HAP-1 (cell line): ENCODE measurements around the gene PPP1R13B.

ENCODE experiments used
- DNase-seq, 2 experiments: peaks; one replicate each; pipeline ENCODE4 v3.0.0-alpha.2; 2016 to 2020; ENCODE audit warnings: low spot score in 2 of 2
- H3K27me3 ChIP-seq: fragments of 250-450 bp; sonication (Bioruptor Pico); 2 replicates; pipeline ENCODE4 v1.5.1; 2020; ENCODE audit warnings: low read depth, mild to moderate bottlenecking, moderate library complexity
- H3K36me3 ChIP-seq: fragments of 250-450 bp; sonication (Bioruptor Pico); replicated peaks from 2 replicates; pipeline ENCODE4 v1.5.1; 2020; ENCODE audit warnings: mild to moderate bottlenecking
- H3K4me1 ChIP-seq: fragments of 250-450 bp; sonication (Bioruptor Pico); 2 replicates; pipeline ENCODE4 v1.5.1; 2020; ENCODE audit warnings: mild to moderate bottlenecking
- H3K4me3 ChIP-seq: fragments of 250-450 bp; sonication (Bioruptor Pico); 2 replicates; pipeline ENCODE4 v1.5.1; 2020; ENCODE audit warnings: mild to moderate bottlenecking, moderate library complexity
- H3K9me3 ChIP-seq: fragments of 250-450 bp; sonication (Bioruptor Pico); 2 replicates; pipeline ENCODE4 v1.5.1; 2020; ENCODE audit warnings: mild to moderate bottlenecking, moderate library complexity
- in situ Hi-C: fragments of 300-500 bp; cut with MboI; formaldehyde crosslinking; loops from 3 replicates; pipeline ENCODE4 v1.14.3; 2020; ENCODE audit warnings: low sequenced_read_pairs, inconsistent platforms, mixed read lengths

Gene PPP1R13B

DNA sequence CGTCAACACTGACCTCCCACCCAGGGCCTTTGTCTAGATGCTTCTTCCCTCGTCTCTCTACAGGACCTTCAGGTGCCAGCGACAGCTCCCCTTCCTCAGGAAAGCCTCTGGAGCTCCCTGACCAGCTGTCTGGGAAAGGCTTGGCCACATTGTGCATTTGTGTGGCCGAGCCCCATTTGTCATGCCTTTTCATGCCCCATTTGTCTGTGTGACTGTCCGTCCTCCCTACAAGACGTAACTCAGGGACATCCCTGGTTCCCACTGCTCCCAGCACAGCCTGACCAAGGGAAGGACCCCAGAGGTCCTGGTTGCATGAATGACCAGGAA lies 107.9 kb downstream of the PPP1R13B start:
- H3K36me3 ChIP-seq: no peaks in the 10 kb centered on the region; the same call in 1 of the 2 replicates
- H3K4me3 ChIP-seq: no peak overlapping the region
- no peaks in the 10 kb centered on the region for H3K4me1 ChIP-seq
- no peaks in the 10 kb centered on the region for H3K9me3 ChIP-seq
- H3K27me3 ChIP-seq: no peaks in the 10 kb centered on the region
- DNase-seq: no peak
- in situ Hi-C loops: no loop called here

DNA sequence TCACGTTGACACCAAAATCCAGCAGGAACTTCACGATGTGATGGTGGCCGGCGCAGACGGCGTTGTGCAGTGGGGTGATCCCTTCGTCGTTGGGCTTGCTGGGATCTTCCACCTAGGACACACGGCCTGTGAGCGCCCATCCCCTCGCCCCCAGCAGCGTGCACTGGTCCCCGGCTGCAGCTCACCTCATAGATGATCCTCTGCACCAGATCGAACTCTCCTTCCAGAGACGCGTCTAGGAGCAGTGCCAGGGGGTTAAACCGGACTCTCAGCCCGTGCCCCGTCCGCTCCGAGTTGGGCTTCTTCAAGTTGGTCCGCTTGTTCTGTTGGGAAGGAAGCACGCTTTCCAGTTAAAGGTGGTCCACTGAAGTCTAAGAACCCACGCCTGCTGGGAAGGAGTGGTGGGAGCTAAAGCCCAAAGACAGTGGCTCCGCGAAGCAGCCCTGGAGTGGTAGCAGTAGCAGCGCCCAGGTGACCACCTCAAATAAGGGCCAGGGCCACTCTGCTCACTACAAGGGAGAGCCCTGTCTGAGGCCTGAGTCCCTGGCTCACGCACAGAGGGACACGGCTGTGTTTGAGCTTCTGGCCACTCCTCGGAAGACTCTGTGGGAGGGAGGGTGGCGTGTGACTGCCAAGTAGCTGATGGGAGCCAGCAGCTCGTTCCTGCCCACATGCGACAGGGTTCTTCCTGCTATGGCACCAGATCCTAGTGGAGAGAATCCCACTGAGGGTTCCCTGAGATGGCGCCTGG lies 108.5 kb downstream of the PPP1R13B start:
- peaks cover under 1% of the 10 kb centered on the region; the same call in 1 of the 2 replicates for H3K36me3 ChIP-seq
- in situ Hi-C loops: no loop called here
- H3K27me3 ChIP-seq: no peaks in the 10 kb centered on the region
- no peaks in the 10 kb centered on the region for H3K9me3 ChIP-seq
- no peaks in the 10 kb centered on the region for H3K4me1 ChIP-seq
- no peak overlapping the region for H3K4me3 ChIP-seq
- DNase-seq: no peak

DNA sequence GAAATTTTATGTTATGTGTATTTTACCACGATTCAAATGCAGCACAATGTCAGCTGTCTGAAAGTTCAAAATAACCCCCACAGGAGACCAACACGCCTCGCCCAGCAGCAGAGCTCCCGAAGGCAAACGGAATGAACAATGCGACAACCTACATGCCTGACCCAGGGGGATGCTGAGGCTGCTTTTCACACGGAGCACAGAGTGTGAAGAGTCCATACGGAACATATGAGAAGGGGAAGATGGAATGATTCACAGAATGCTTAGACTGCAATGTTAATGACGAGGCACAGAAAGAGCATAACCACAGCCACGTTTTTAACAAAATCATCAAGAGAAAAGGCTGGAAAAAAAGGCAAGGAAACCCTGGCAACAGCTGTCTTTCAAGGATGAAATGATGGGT lies 109.2 kb downstream of the PPP1R13B start:
- Histone ChIP-seq H3K9me3 (no peaks in the 10 kb centered on the region), H3K4me3 (no peak overlapping the region), H3K27me3 (no peaks in the 10 kb centered on the region), H3K36me3 (peaks cover 8% of the 10 kb centered on the region), H3K4me1 (no peaks in the 10 kb centered on the region)
- in situ Hi-C loops: no loop called here
- no peak for DNase-seq

DNA sequence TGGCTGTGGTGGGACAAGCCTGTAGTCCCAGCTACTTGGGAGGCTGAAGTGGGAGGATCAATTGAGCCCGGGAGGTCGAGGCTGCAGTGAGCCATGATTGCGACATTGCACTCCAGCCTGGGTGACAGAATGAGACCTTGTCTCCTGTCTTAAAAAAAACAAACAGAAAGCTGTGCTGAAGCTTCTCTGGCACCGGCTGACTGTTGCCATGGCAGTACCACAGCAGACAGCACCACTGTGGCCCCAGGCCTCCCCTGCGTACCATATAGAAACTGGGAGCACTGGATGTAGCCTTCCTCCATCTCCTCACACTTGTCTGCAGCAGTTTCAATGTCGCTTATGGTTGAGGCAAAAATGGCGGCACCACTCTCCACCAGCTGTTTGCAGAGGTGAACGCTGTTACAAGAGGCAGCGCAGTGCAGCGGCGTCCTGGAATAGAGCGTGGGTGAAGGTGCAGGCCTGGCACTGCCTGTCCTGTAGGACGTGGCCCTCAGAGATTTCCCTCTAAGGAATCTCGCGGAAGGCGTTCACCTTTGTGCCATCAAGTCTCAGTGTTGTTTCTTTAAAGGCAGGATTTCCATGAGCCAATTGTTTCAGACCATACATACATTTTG lies 109.8 kb downstream of the PPP1R13B start:
- Histone ChIP-seq H3K4me1 (no peaks in the 10 kb centered on the region), H3K36me3 (peaks cover 14% of the 10 kb centered on the region), H3K4me3 (no peak overlapping the region), H3K27me3 (no peaks in the 10 kb centered on the region), H3K9me3 (no peaks in the 10 kb centered on the region)
- no peak for DNase-seq
- in situ Hi-C loops: no loop called here

DNA sequence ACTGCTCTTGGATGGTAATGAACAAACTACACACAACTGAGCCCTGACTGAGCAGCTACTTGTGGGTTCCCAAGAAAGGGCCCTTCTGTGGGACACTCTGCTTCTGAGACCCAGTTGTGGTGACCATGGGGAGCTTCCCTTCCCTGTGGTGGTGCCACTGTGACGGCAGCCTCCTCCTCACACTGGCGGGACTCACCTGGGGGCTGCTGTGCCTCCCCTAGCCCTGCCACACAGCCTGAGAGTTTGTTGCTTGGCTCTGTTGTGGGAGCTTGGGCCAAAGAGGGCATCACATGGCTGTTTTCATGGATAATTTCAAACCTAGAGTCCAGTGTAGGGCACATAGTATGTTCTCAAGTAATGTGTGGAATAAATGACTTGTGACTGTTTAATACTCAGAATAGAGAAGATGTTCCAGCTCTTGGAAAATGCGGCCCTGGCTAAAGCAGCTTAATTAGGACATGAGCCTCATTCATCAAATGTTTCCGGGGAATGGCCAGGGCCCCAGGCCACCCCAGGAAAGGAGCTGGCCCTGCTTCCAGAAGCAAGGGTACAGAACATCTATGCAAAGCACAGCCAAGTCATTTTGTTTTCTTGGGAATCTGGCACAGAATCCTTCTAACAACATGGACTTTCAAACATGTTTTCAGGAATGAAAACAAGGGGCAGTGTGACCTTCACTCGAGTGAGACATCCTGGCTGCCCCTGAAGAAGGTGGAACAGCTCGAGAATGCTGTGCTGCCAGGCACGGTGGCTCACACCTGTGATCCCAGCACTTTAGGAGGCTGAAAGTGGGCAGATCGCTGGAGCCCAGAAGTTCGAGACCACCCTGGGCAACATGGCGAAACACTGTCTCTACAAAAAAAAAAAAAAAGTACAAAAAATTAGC lies 110.6 kb downstream of the PPP1R13B start:
- no peak for DNase-seq
- Histone ChIP-seq H3K36me3 (peaks cover 18% of the 10 kb centered on the region), H3K4me1 (no peaks in the 10 kb centered on the region), H3K9me3 (no peaks in the 10 kb centered on the region), H3K4me3 (no peak overlapping the region), H3K27me3 (no peaks in the 10 kb centered on the region)
- in situ Hi-C loops: no loop called here

DNA sequence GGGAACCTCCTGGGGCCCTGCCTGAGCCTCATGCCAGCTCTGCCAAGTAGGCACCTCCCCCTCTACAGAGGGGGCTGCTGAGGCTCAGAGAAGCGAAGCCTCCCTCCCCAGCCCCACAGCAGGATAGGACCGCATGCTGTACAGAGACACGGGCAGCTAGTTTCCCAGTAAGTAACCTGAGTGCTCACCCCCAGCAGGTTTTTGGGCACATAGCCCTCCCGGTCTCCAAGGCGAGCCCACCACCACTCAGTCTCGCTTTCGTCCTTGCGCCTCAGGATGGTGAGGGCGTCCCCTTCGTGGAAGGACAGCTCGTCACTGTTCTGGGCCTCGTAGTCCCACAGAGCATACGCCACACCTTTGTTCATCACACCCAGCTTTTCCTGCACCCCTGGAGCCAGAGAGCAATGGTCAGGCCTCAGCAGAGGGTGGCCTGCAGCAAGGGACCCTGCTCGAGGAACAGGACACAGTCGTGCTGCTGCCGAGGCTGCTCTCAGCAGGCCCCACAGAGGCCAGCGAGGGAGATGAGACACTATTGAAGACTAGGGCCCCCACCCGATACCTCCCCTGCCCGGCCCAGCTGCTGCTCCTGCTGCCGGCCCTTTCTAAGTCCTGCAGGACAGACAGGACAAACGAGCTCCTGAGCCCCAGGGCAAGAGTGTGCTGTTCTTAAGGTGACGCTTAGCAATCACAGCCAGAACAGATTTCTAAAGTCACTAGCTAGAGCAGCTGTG lies 111.4 kb downstream of the PPP1R13B start:
- Histone ChIP-seq H3K4me3 (no peak overlapping the region), H3K27me3 (no peaks in the 10 kb centered on the region), H3K4me1 (no peaks in the 10 kb centered on the region), H3K36me3 (peaks cover 20% of the 10 kb centered on the region), H3K9me3 (no peaks in the 10 kb centered on the region)
- in situ Hi-C loops: no loop called here
- no peak for DNase-seq

DNA sequence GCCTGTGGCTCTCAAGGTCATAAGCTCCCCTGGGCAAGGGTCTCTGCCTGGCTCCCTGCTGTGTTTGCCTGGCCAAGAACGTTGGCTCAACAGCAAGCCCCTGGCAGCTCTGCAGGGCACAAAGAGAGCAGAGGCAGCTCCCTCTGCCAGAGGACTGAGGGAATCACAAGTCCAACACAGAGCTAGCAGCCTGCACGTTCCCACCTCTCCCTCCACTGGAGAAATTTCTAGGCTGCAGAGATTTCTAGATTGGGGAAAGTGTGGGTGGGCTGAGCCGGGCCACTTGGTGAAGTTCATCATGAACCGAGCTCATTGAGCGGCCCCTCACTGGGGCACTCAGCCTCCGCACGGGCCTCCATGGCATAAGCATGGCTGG lies 111.9 kb downstream of the PPP1R13B start:
- Histone ChIP-seq H3K27me3 (no peaks in the 10 kb centered on the region), H3K36me3 (peaks cover 25% of the 10 kb centered on the region), H3K9me3 (no peaks in the 10 kb centered on the region), H3K4me1 (no peaks in the 10 kb centered on the region), H3K4me3 (no peak overlapping the region)
- no peak for DNase-seq
- in situ Hi-C loops: no loop called here

DNA sequence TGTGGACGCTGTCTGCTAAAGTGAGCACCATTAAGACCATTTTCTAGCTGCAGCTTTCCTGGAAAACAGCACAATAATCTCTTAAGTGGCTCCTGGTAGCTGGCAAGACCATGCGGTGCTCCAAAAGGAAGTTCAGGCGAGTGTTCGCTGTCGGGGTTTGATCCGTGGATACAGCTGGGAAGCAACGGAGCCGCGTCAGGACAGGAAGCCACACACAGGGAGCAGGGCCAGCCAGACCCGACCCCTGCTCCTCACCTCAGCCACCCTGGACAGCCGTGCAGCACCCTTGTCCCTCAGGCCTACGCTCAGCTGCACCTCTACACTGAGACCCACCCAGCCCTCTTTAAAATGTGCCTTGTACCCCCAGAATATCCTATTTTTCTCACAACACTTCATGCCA lies 112.4 kb downstream of the PPP1R13B start:
- in situ Hi-C loops: no loop called here
- DNase-seq: no peak
- peaks cover 29% of the 10 kb centered on the region for H3K36me3 ChIP-seq

DNA sequence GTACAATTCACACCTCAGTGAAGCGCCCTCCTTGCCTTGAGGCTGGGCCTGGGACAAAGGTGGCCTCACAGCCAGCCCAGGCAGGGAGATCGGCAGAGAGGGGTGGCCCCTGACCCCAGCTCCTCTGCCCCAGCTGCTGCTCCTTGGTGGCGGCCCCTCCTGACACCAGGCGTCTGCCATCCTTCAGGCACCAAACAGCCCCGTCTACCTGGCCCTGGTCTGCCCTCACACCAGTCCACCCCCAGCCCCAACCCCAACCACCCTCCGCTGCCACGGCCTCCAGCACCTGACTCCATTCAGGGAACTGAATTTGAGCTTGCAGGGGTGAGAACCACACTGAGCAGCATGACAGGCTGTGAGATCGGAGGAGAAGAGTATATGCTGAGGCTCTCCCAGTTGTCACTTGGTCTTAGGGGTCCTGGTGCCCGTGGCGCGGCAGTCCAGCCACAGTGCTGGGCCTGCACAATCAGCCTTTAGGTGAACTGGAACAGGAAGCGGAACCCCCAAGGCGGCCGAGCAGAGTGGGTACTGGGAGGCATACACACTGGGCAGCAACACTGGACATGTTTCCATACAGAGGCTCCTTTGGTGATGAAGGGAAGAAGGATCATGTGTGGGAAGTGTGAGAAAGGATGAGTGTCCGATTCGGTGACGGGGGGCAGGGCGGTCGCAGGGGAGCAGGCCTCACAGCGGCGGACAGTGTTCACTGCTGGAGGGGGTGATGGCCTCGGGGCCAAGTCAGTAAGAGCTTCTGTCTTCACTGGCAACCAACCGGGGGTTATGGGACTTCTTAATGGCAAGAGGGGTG lies 113.1 kb downstream of the PPP1R13B start:
- Histone ChIP-seq H3K36me3 (peaks cover 37% of the 10 kb centered on the region), H3K27me3 (no peaks in the 10 kb centered on the region), H3K9me3 (no peaks in the 10 kb centered on the region), H3K4me1 (no peaks in the 10 kb centered on the region), H3K4me3 (no peak overlapping the region)
- in situ Hi-C loops: no loop called here
- no peak for DNase-seq

More for the DNA sequence above, 112.4 kb downstream of the PPP1R13B start:
- H3K4me3 ChIP-seq: no peak overlapping the region
- no peaks in the 10 kb centered on the region for H3K9me3 ChIP-seq
- no peaks in the 10 kb centered on the region for H3K4me1 ChIP-seq
- no peaks in the 10 kb centered on the region for H3K27me3 ChIP-seq

DNA sequence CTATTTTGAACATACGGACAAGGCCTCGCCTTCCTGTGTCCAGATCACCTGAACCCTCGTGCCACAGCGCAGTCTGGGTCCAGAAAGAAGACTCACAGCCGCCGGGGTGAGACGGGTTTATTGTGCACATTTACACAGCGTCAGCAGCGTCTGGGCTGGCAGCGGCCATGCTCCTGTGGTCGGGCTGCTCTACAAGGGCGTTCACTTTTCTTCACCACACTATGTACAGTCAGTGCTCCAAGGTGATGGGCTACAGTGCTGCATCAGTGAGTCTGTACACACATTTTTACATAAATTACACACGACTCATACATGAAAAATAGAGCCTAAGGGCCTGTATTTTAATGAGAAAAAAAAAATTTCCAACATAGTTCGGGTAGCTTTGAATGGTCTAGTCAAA lies 113.7 kb downstream of the PPP1R13B start:
- Histone ChIP-seq H3K36me3 (peaks cover 43% of the 10 kb centered on the region), H3K4me1 (no peaks in the 10 kb centered on the region), H3K9me3 (no peaks in the 10 kb centered on the region), H3K27me3 (no peaks in the 10 kb centered on the region), H3K4me3 (no peak overlapping the region)
- in situ Hi-C loops: no loop called here
- DNase-seq: no peak

DNA sequence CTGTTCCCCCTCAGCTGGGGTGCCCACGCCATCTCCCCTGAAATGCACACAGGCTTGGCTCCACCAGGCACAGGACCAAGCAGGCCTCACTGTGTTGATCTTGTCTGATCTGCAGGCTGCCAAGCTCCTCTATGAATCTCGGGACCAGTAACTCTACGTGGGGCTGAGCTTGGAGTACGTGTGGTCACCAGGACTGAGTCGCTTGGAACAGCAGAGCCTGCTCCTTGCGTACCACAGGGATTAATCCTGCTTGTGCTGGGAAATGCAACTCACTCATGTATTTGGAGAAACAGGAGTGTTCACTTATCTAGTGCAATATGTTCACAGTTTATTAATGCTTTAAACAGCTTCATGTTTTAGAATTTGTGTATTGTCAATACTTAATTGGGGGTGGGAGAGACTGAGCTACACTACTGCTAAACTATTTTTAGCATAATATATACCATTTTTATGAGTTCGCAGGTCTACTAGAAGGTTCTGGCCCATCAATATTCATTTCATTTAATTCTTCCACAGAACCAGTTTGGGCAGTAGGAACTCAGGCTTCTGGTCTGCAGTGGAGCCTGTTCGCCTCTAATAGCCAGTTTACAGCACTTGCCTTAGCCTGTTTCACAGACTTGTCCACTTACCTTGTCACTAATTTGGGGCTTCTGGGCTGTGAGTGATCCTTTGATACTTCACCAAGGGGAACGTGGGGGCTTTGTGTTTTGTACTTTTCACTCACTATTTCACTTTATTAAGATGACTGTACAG lies 114.3 kb downstream of the PPP1R13B start:
- H3K36me3 ChIP-seq: peaks cover 49% of the 10 kb centered on the region
- DNase-seq: no peak
- in situ Hi-C loops: no loop called here

DNA sequence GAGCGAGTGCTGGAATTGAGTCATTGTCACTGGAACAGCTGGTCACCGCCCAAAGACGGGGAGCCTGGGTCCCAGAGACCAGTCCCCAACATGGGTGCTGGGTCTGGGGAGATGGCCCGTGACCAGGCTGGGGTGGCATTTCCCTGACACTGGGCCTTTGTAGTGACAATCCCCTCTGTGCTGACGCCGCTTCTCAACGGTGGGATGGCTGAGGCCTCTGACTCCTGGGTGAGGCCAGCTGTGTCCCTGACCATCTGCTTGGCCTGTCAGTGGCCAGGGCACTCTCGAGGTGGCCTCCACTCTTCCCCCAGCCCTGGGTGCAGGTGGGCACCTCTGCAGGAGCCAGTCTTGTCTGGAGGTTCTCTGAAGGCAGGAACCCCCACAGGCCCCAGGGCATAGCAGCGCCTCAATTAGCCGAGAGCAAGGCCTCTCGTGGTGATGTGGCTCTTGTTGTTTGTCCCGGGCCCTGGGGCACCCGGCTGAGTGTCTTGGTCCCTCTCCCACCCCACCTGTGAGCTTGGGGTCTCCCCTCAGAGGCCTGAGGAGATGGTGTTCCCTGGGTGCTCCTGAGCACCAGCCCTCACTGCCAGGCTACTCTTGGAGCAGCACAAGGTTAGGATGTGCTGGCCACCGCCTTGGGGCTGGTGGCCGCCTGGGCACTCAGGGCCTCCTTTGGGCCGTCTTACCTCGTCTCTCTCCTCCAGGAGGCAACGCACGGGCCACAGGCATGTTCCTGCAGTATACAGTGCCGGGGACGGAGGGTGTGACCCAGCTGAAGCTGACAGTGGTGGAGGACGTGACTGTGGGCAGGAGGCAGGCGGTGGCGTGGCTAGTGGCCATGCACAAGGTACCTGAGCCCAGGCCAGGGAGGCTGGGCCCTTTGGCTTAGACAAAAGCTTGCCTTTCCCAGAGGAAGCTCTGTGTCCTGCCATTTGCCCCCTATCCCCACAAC lies 115.2 kb downstream of the PPP1R13B start:
- Histone ChIP-seq H3K27me3 (no peaks in the 10 kb centered on the region), H3K9me3 (no peaks in the 10 kb centered on the region), H3K4me1 (no peaks in the 10 kb centered on the region), H3K36me3 (peaks cover 50% of the 10 kb centered on the region), H3K4me3 (no peak overlapping the region)
- in situ Hi-C loops: no loop called here
- no peak for DNase-seq

More for the DNA sequence above, 114.3 kb downstream of the PPP1R13B start:
- no peaks in the 10 kb centered on the region for H3K9me3 ChIP-seq
- no peaks in the 10 kb centered on the region for H3K4me1 ChIP-seq
- no peaks in the 10 kb centered on the region for H3K27me3 ChIP-seq
- no peak overlapping the region for H3K4me3 ChIP-seq
